ENCODE results near the gene KCNMA1. TPM values are rescaled to one million over a fixed set of nuclear protein-coding genes. Genes with fewer than 3 reads are reported as not detected.

KCNMA1 gene
- total RNA-seq, 1 donor from 2014 or later: 0.21 TPM

DNA sequence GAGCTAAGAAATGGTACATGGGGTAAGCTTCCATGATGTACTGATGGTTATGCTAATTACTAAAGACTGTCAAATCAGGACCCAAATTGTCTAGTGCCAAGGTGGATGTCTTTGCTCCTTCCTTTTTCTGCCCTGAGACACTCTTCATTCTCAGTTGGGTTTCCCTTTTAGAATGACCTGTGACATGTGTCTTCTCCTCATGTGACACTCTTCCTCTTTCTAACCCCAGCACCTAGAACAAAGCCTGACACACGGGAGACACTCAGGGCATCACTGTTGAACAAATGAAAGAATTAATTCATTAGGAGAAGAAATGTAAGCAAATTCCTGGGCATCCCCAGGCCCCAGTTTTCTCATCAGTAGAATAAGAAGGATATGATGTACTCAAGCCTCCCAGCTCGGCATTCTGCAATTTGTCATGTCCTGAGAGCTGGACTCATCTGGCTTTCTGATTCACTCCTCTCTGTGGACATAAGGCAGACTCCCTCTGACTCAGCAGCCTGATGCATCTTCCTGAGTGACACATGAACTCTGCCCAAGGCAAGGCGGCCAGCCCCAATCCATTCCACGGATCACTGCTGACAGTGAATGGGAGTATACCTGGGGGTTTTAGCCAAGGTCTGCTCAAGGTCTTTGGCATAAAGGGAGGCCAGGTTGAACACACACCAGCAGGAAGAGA is 473.8 kb downstream of the KCNMA1 start:
- H3K27ac Mint-ChIP-seq: no peak overlapping the region
- intact Hi-C loops (cut with micrococcal nuclease): loop anchor here (2.0 kb wide), 1 partner anchor 477 kb away; no protein-coding TSS in a partner anchor
- peaks cover 21% of the 10 kb centered on the region for H3K27me3 Mint-ChIP-seq (ENCODE audit: low read depth)
- H3K4me1 Mint-ChIP-seq (ENCODE audit: low read depth): peaks cover 3% of the 10 kb centered on the region
- H3K9me3 Mint-ChIP-seq: no peaks in the 10 kb centered on the region
- no peak overlapping the region for H3K4me3 Mint-ChIP-seq (ENCODE audit: low read depth)
- DNase-seq (ENCODE audit: low spot score): no peak
- H3K36me3 Mint-ChIP-seq (ENCODE audit: low read depth): no peaks in the 10 kb centered on the region

DNA sequence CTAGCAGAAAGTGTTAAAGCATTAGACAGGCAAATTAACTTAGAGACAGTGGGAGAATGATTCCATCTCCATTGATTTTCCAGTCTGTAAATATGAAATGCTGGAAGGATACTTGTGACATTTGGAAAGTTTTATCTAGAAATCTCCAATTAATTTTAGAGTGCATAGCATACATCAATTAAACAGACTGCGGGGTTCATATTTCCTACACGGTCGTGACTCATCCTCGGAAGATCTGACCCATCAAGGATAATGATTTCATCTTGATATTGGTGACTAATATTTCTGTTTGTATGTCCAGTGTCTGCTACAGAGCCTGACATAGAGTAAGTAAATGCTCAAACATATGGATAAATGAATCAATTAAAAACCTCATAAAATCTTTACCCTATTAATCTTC is 474.9 kb downstream of the KCNMA1 start:
- Mint-ChIP-seq H3K36me3 (ENCODE audit: low read depth) (no peaks in the 10 kb centered on the region), H3K4me1 (ENCODE audit: low read depth) (peaks cover 3% of the 10 kb centered on the region), H3K9me3 (no peaks in the 10 kb centered on the region), H3K27ac (no peak overlapping the region), H3K27me3 (ENCODE audit: low read depth) (peaks cover 24% of the 10 kb centered on the region), H3K4me3 (ENCODE audit: low read depth) (no peak overlapping the region)
- DNase-seq (ENCODE audit: low spot score): no peak
- intact Hi-C loops (cut with micrococcal nuclease): no loop called here

DNA sequence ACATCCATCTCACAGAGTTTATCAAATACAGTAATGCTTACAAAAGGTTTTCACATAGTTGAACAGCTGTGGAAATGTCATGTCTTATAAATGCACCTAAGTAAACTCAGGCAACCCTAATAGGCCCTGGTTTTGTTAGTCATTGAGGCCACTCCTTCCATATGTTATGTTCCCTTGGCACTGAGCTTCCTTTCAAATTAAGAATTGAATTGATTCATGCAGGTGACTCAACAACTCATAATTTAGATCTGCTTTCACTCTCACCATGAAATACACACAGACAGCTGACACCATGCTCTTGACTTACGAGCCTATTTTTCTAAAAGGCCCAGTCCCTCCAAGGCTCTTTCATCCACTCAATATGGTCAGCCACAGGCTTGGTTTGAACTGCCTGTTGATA is 476.9 kb downstream of the KCNMA1 start:
- Mint-ChIP-seq H3K27ac (no peak overlapping the region), H3K9me3 (no peaks in the 10 kb centered on the region), H3K27me3 (ENCODE audit: low read depth) (peaks cover 14% of the 10 kb centered on the region), H3K4me1 (ENCODE audit: low read depth) (peaks cover 3% of the 10 kb centered on the region), H3K4me3 (ENCODE audit: low read depth) (no peak overlapping the region), H3K36me3 (ENCODE audit: low read depth) (no peaks in the 10 kb centered on the region)
- DNase-seq (ENCODE audit: low spot score): no peak
- intact Hi-C loops (cut with micrococcal nuclease): no loop called here

DNA sequence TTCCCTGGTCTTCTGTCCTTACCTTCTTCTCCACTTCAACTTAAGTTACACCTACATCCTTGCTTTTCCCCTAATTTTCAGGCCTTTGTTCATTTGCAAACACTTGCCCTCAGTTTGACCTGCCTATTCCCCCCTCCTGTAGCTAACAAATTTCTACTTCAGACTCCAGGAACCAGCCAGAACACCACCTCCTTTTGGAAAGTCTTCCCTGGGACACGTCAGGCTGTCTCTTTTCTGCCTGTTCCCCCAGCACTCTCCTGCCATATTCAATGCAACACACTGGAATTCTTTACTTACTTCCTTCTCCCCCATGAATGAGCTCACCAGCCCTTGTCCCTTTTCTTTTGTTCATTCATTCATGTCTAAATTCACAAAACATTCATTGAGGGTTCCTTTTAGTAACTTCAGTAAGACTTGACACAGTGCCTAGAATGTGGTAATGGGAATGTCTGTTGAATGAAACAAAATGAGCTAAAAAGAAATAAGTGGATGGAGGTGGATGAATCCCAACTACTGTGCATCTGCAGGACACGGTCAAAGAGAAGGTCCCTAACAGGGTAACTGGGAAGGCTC is 478.0 kb downstream of the KCNMA1 start:
- Mint-ChIP-seq H3K4me3 (ENCODE audit: low read depth) (no peak overlapping the region), H3K27ac (no peak overlapping the region), H3K4me1 (ENCODE audit: low read depth) (no peaks in the 10 kb centered on the region), H3K36me3 (ENCODE audit: low read depth) (no peaks in the 10 kb centered on the region), H3K9me3 (no peaks in the 10 kb centered on the region), H3K27me3 (ENCODE audit: low read depth) (peaks cover 8% of the 10 kb centered on the region)
- intact Hi-C loops (cut with micrococcal nuclease): no loop called here
- DNase-seq (ENCODE audit: low spot score): no peak

DNA sequence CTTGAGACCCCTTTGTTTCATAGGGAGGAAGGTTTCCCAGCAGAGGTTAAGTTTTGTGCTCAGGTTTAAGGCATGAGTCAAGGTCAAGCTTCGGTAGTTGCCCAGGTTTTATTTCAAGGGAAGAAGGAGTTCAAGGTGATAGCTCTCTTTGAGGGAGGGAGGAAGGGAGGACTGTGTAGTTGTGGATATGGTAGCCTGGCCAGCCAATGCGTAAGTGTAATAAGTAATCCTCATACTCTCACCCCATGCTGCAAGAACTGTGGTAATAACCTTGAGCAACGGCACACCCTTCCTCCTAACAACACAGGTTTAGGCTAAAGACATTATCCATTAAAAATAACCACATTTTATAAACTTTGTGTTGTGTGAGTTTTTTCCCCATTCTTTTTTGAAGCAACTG is 478.9 kb downstream of the KCNMA1 start:
- intact Hi-C loops (cut with micrococcal nuclease): no loop called here
- no peaks in the 10 kb centered on the region for H3K36me3 Mint-ChIP-seq (ENCODE audit: low read depth)
- H3K27ac Mint-ChIP-seq: no peak overlapping the region
- H3K9me3 Mint-ChIP-seq: no peaks in the 10 kb centered on the region
- DNase-seq (ENCODE audit: low spot score): no peak
- H3K4me1 Mint-ChIP-seq (ENCODE audit: low read depth): no peaks in the 10 kb centered on the region
- no peak overlapping the region for H3K4me3 Mint-ChIP-seq (ENCODE audit: low read depth)
- H3K27me3 Mint-ChIP-seq (ENCODE audit: low read depth): peaks cover 7% of the 10 kb centered on the region

DNA sequence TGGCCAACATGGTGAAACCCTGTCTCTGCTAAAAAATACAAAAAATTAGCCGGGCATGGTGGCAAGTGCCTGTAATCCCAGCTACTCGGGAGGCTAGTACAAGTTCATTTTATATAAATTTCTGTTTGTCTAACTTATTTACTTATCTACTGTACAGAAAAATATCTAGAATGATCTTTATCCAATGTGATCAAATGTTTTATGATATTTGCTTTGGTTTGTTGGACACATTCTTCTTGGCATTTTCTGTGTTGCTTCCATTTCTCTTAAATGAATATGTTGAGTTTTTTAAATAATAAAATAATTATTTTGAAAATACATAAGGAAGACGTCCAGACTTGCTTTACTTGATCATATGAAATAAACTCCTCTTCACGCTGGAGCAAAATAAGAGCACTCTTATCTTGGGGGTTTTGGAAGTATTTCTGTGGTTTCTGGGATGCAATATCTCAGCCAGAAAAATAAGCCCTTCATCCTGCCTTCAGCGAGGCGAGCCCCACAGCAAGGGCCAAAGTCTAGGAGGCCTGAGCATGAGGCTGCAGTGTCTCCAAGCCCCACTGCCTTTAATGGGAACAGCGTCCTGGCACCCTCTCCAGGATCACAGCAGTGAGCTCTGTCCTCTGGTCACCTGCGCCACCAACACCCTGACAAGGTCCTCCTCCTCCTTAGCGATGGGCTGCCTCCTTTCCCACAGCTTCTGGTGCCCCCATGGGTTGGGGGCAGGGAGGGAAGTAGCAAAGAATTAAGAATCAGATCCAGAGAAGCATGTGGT is 480.2 kb downstream of the KCNMA1 start:
- intact Hi-C loops (cut with micrococcal nuclease): no loop called here
- Mint-ChIP-seq H3K4me3 (ENCODE audit: low read depth) (no peak overlapping the region), H3K36me3 (ENCODE audit: low read depth) (no peaks in the 10 kb centered on the region), H3K9me3 (no peaks in the 10 kb centered on the region), H3K27ac (no peak overlapping the region), H3K4me1 (ENCODE audit: low read depth) (no peaks in the 10 kb centered on the region), H3K27me3 (ENCODE audit: low read depth) (peaks cover 6% of the 10 kb centered on the region)
- DNase-seq (ENCODE audit: low spot score): no peak

DNA sequence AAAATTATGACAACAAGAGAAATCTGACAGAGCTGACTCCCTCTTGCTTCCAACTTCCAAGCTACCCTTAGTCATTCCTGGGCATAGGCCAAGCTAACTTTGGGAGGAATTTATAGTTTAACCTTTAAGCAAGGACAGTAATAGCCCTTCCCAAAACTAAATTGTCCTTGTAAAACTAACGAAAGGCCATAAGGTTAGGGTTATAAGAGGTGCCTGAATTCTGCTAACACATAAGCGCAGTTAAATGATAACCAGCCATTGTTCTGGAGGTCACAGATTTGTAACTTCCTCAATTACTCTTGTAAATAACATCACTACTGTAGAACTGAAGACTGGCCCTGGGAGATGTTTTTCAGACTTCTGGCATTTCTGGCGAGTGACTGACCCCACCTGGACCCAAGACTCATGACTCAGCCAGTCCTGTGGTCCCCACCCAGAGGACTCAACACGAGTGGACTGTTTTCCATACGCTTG is 481.2 kb downstream of the KCNMA1 start:
- H3K27ac Mint-ChIP-seq: no peak overlapping the region
- no peaks in the 10 kb centered on the region for H3K4me1 Mint-ChIP-seq (ENCODE audit: low read depth)
- intact Hi-C loops (cut with micrococcal nuclease): no loop called here
- H3K4me3 Mint-ChIP-seq (ENCODE audit: low read depth): no peak overlapping the region
- H3K27me3 Mint-ChIP-seq (ENCODE audit: low read depth): peaks cover 5% of the 10 kb centered on the region
- no peaks in the 10 kb centered on the region for H3K9me3 Mint-ChIP-seq
- DNase-seq (ENCODE audit: low spot score): no peak
- H3K36me3 Mint-ChIP-seq (ENCODE audit: low read depth): no peaks in the 10 kb centered on the region

DNA sequence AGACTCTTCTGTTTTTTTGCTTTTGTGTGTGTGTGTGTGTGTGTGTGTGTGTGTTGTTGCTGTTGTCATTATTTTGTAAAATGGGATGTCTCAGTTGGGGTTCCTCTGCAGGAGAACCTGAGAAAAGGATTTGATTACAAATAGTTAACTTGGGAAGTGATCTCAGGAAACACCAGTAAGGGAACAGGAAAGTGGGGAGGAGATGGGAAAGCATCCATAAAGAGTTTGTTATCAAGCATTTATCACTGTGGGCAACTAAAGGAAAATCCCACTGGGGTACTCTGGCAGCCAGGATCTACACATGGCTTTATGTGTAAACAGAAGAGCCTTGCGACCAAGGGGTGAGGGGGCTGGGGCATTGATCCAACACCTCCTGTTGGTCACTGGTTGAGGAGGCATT is 485.4 kb downstream of the KCNMA1 start:
- intact Hi-C loops (cut with micrococcal nuclease): no loop called here
- Mint-ChIP-seq H3K9me3 (no peaks in the 10 kb centered on the region), H3K27me3 (ENCODE audit: low read depth) (peaks cover 2% of the 10 kb centered on the region), H3K4me1 (ENCODE audit: low read depth) (no peaks in the 10 kb centered on the region), H3K36me3 (ENCODE audit: low read depth) (no peaks in the 10 kb centered on the region), H3K4me3 (ENCODE audit: low read depth) (no peak overlapping the region), H3K27ac (no peak overlapping the region)
- DNase-seq (ENCODE audit: low spot score): no peak

DNA sequence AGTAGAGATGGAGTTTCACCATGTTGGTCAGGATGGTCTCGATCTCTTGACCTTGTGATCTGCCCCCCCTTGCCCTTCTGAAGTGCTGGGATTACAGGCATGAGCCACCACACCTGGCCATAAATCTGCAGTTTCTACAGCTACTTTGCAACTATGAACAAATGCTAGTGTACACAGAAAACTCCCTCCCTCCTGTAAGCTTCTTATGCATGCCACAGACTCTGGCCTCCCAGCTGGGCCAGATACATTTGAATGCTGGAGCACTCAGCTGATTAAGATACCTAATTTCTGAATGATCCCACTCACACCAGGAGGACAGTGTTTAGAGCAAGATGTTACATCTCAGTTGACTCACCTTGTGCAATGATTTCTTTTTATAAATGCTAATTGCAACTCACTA is 486.2 kb downstream of the KCNMA1 start:
- Mint-ChIP-seq H3K4me1 (ENCODE audit: low read depth) (no peaks in the 10 kb centered on the region), H3K27me3 (ENCODE audit: low read depth) (peaks cover 2% of the 10 kb centered on the region), H3K4me3 (ENCODE audit: low read depth) (no peak overlapping the region), H3K36me3 (ENCODE audit: low read depth) (no peaks in the 10 kb centered on the region), H3K27ac (no peak overlapping the region), H3K9me3 (no peaks in the 10 kb centered on the region)
- intact Hi-C loops (cut with micrococcal nuclease): no loop called here
- DNase-seq (ENCODE audit: low spot score): no peak

DNA sequence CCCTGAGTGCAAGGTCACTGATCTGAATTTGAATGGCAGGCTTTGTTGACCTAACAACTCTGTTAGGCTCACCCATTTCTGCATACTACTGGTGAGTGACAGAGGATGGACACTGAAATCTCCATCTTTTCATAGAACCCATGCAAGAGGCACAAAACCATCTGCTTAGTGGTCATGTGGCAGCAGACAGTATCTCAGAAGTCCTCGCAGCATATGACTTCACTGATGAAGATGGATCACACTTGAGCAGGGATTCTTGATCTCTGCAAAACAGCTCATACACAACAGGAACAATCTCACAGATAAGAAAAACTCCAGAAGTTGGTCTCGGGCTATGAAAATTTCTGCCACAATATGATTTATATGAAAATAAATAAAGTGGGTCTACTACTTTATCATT is 487.9 kb downstream of the KCNMA1 start:
- H3K36me3 Mint-ChIP-seq (ENCODE audit: low read depth): no peaks in the 10 kb centered on the region

DNA sequence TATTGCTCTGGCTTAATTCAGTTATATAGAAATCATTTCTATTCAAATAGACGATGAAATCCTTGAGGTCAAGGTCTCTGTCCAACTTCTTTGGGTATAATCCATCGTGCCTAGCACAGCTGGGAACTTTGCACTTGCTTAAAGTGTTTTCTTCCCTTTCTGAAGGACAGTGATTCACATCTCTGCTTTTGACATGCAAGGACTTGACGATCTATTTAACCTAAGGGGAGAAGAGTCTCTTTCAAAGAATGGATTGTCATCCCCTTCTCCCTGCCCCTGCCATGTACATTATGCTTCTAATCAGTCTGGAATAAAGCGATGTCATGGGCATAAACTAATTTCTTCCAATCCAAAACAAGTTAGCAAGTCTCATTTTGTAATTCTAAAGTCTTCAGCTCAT is 488.6 kb downstream of the KCNMA1 start:
- no peak for DNase-seq (ENCODE audit: low spot score)
- no peaks in the 10 kb centered on the region for H3K9me3 Mint-ChIP-seq
- no peaks in the 10 kb centered on the region for H3K4me1 Mint-ChIP-seq (ENCODE audit: low read depth)
- intact Hi-C loops (cut with micrococcal nuclease): no loop called here
- H3K27ac Mint-ChIP-seq: no peak overlapping the region
- no peaks in the 10 kb centered on the region for H3K36me3 Mint-ChIP-seq (ENCODE audit: low read depth)
- H3K27me3 Mint-ChIP-seq (ENCODE audit: low read depth): peaks cover 2% of the 10 kb centered on the region
- no peak overlapping the region for H3K4me3 Mint-ChIP-seq (ENCODE audit: low read depth)

More for the DNA sequence above, 487.9 kb downstream of the KCNMA1 start:
- no peaks in the 10 kb centered on the region for H3K9me3 Mint-ChIP-seq
- H3K27me3 Mint-ChIP-seq (ENCODE audit: low read depth): peaks cover 2% of the 10 kb centered on the region
- H3K27ac Mint-ChIP-seq: no peak overlapping the region
- intact Hi-C loops (cut with micrococcal nuclease): no loop called here
- no peak for DNase-seq (ENCODE audit: low spot score)
- H3K4me3 Mint-ChIP-seq (ENCODE audit: low read depth): no peak overlapping the region
- no peaks in the 10 kb centered on the region for H3K4me1 Mint-ChIP-seq (ENCODE audit: low read depth)

DNA sequence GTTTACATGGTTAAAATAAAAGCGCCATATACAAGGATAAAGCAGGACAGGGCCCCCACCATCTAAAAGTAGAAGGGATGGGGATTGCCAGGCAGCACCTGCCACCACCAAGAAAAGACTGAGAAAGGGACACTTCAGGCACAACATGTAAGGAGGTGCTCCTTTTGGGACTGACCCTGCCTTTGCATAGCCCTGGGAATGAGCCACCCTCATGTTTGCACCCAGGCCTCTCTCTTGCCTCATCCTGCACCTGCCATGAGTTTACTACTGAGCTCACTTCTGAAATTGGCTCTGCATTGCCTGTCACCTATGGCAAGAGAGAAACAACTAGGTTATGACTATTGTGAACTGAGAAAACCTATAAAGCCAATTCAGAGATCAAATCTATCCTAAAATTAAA is 489.7 kb downstream of the KCNMA1 start:
- intact Hi-C loops (cut with micrococcal nuclease): no loop called here
- DNase-seq (ENCODE audit: low spot score): no peak
- Mint-ChIP-seq H3K27ac (no peak overlapping the region), H3K36me3 (ENCODE audit: low read depth) (no peaks in the 10 kb centered on the region), H3K4me1 (ENCODE audit: low read depth) (no peaks in the 10 kb centered on the region), H3K4me3 (ENCODE audit: low read depth) (no peak overlapping the region), H3K27me3 (ENCODE audit: low read depth) (peaks cover 3% of the 10 kb centered on the region), H3K9me3 (no peaks in the 10 kb centered on the region)

DNA sequence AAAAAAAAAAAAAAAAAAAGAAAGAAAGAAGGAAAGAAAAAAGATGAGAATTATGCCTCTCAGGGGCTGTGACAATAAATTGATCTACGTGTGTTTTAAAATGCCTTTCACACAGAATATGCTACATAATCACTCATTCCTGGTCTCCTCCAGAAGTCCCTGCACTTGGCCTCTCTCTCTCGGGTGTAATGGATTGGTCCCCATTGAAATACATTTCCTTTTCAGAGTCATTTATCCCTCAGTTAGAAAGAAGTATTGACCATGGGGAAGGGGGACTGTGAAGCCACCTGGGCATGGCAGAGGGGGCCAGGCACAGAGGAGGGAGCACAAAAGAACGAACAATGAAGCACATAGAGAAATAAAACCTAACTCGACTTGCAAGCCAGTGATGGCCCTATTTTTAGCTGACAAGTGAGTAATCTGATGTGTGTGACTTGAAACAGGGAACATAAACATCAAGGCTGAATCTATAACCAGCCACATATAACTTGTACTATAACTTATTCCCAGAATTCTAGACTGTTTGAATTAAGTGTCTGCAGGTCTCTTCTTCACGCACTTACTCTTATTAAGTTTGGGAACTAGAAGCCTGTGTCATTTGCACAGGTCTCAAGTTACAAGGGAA is 490.8 kb downstream of the KCNMA1 start:
- no peak for DNase-seq (ENCODE audit: low spot score)
- Mint-ChIP-seq H3K36me3 (ENCODE audit: low read depth) (no peaks in the 10 kb centered on the region), H3K4me3 (ENCODE audit: low read depth) (no peak overlapping the region), H3K4me1 (ENCODE audit: low read depth) (no peaks in the 10 kb centered on the region), H3K9me3 (no peaks in the 10 kb centered on the region), H3K27ac (no peak overlapping the region), H3K27me3 (ENCODE audit: low read depth) (peaks cover 3% of the 10 kb centered on the region)
- intact Hi-C loops (cut with micrococcal nuclease): no loop called here

Data from activated T-helper 2 cell treated with anti-CD3 and anti-CD28 coated beads, Interferon-gamma antibody, Interleukin-2, Interleukin-4, amounts not matched to agents 10 μg/mL and 5 μg/mL and 100 μg/mL, durations not matched to agents 14 hours and 24 hours and 36 hours (primary cell).